B cell (primary cell): ENCODE results near the gene QRFP. TPM values are rescaled to one million over a fixed set of nuclear protein-coding genes. Genes with fewer than 3 reads are reported as not detected.

ENCODE experiments used
- ATAC-seq: fragments of 200-7000 bp; cut with Tn5 transposase; one replicate; pipeline ENCODE4 v1.10.0; 2021; ENCODE audit warnings: low read depth, mild to moderate bottlenecking, moderate number of reproducible peaks, moderate library complexity
- CTCF ChIA-PET: fragments of 350-600 bp; sonication (Branson Sonifier 250); formaldehyde crosslinking; loops from one replicate; lab custom pipeline; 2021; ENCODE audit warnings: antibody characterized with exemption, inconsistent platforms; lab: Charles Lee
- POLR2A ChIA-PET: fragments of 350-600 bp; sonication (Branson Sonifier 250); formaldehyde crosslinking; loops from one replicate; lab custom pipeline; 2021; ENCODE audit warnings: antibody characterized with exemption; lab: Charles Lee
- DNase-seq: peaks from one replicate; pipeline ENCODE4 v3.0.0; 2013
- H2AFZ ChIP-seq: 2 replicates; pipeline ENCODE4 v1.6.1; 2012; ENCODE audit warnings: mild to moderate bottlenecking, low read depth, low read length; ENCODE audit not compliant: insufficient read depth, poor library complexity, severe bottlenecking
- H3K27ac ChIP-seq, 2 donors: 1 replicate in 1 of 2; 2 replicates in 1 of 2; pipeline ENCODE4 v1.5.1; 2012 to 2013; ENCODE audit warnings: low read length in 2 of 2, mild to moderate bottlenecking in 2 of 2, moderate library complexity in 1 of 2
- H3K27me3 ChIP-seq, 4 experiments: fragments of 200-600 bp in 1 of 4; sonication (generic) in 1 of 4; replicated peaks in 1 of 4; 1 replicate in 2 of 4; 2 replicates in 2 of 4; pipeline versions ENCODE4 v1.6.1 to v1.7.0; 2013 to 2016; ENCODE audit warnings: low read length in 3 of 4, mild to moderate bottlenecking in 2 of 4, mixed read lengths in 1 of 4, moderate library complexity in 1 of 4; ENCODE audit not compliant: insufficient read depth in 4 of 4, control insufficient read depth in 3 of 4; ENCODE audit errors: control extremely low read depth in 1 of 4
- H3K36me3 ChIP-seq, 2 experiments: replicated peaks in 1 of 2; 1 replicate in 1 of 2; 2 replicates in 1 of 2; pipeline versions ENCODE4 v1.6.1 to v1.7.1; 2013; ENCODE audit warnings: low read length in 1 of 2; ENCODE audit not compliant: insufficient read depth in 2 of 2, control insufficient read depth in 1 of 2; ENCODE audit errors: control extremely low read depth in 1 of 2, extremely low read depth in 1 of 2
- H3K4me1 ChIP-seq, 2 donors: fragments of 200-600 bp in 1 of 2; sonication (generic) in 1 of 2; 1 replicate in 1 of 2; 2 replicates in 1 of 2; pipeline versions ENCODE4 v1.5.1 to v1.6.1; 2013 to 2017; ENCODE audit warnings: low read length in 2 of 2; ENCODE audit not compliant: control insufficient read depth in 2 of 2, insufficient read depth in 2 of 2
- H3K4me2 ChIP-seq: replicated peaks from 2 replicates; pipeline ENCODE3; 2012; ENCODE audit warnings: mild to moderate bottlenecking, low read depth, low read length; ENCODE audit not compliant: poor library complexity, severe bottlenecking
- H3K4me3 ChIP-seq, 5 experiments: fragments of 200-600 bp in 1 of 5; sonication (generic) in 1 of 5; 1 replicate in 3 of 5; 2 replicates in 2 of 5; pipeline versions ENCODE4 v1.5.1 to v1.7.0; 2011 to 2016; ENCODE audit warnings: low read length in 4 of 5, mild to moderate bottlenecking in 4 of 5, low read depth in 2 of 5, control low read depth in 1 of 5, moderate library complexity in 1 of 5; ENCODE audit not compliant: insufficient read depth in 1 of 5; ENCODE audit errors: control extremely low read depth in 1 of 5, extremely low read depth in 1 of 5
- H3K79me2 ChIP-seq: fragments of 200-600 bp; sonication (generic); one replicate; pipeline ENCODE4 v1.6.0; 2016; ENCODE audit warnings: low read length; ENCODE audit not compliant: control insufficient read depth, insufficient read depth
- H3K9ac ChIP-seq: fragments of 200-600 bp; sonication (generic); 2 replicates; pipeline ENCODE4 v1.6.1; 2017; ENCODE audit warnings: mild to moderate bottlenecking, low read length, moderate library complexity
- H3K9me3 ChIP-seq, 3 donors: one replicate each; pipeline versions ENCODE4 v1.6.1 to v1.7.1; 2013; ENCODE audit warnings: low read length in 2 of 3; ENCODE audit not compliant: control insufficient read depth in 2 of 3, insufficient read depth in 1 of 3; ENCODE audit errors: control extremely low read depth in 1 of 3
- H4K20me1 ChIP-seq: 2 replicates; pipeline ENCODE4 v1.6.0; 2012; ENCODE audit warnings: mild to moderate bottlenecking, low read length; ENCODE audit not compliant: insufficient read depth, control insufficient read depth, poor library complexity, severe bottlenecking
- H3K27ac Mint-ChIP-seq: one replicate; pipeline ENCODE4 v1.8.0; 2021; ENCODE audit warnings: mixed read lengths
- H3K27me3 Mint-ChIP-seq: one replicate; pipeline ENCODE4 v1.8.0; 2021; ENCODE audit warnings: mixed read lengths
- H3K4me1 Mint-ChIP-seq: one replicate; pipeline ENCODE4 v1.8.0; 2021; ENCODE audit warnings: mixed read lengths
- H3K4me3 Mint-ChIP-seq: one replicate; pipeline ENCODE4 v1.8.0; 2021; ENCODE audit warnings: mixed read lengths
- H3K9me3 Mint-ChIP-seq: one replicate; pipeline ENCODE4 v1.8.0; 2022; ENCODE audit warnings: mixed read lengths; ENCODE audit not compliant: insufficient read depth
- EZH2 ChIP-seq: IDR thresholded peaks from 2 replicates; pipeline ENCODE4 v1.6.1; 2012; ENCODE audit warnings: borderline replicate concordance, low read depth, mild to moderate bottlenecking, moderate library complexity, low read length; ENCODE audit not compliant: insufficient read depth, poor library complexity, severe bottlenecking
- WGBS: methylation state at CpG from one replicate; pipeline ENCODE4 v1.1.5; 2013; ENCODE audit warnings: missing lambda C conversion rate; ENCODE audit not compliant: insufficient coverage; 5-methylcytosine and 5-hydroxymethylcytosine counted together
- intact Hi-C: fragments of 100-400 bp; cut with micrococcal nuclease; formaldehyde crosslinking; loops from one replicate; pipeline ENCODE4 v1.10.0; 2022
- polyA plus RNA-seq: library from polyadenylated mRNA; depleted of rRNA; stranded (reverse); fragments of >200 nt; gene quantifications from 2 replicates; pipeline ENCODE4 v1.2.3, GENCODE V29; 2012
- total RNA-seq, 2 donors: library from RNA; stranded (reverse); fragments of 120-200 nt in 1 of 2; gene quantifications; 1 replicate in 1 of 2; 2 replicates in 1 of 2; pipeline versions ENCODE4 v1.2.3 to v1.2.4, GENCODE V29; 2013 to 2022
- TF ChIP-seq, protein P1 (sequence below): fragments of 200-600 bp; IDR thresholded peaks from one replicate; pipeline ENCODE4 v1.8.0; 2022; ENCODE audit warnings: antibody characterized with exemption, mild to moderate bottlenecking

Gene QRFP
- total and polyA plus RNA-seq, 2 donors (not counting 1 experiment from before 2014, with no cell fraction given), result 0.07 TPM; not detected in 1

DNA sequence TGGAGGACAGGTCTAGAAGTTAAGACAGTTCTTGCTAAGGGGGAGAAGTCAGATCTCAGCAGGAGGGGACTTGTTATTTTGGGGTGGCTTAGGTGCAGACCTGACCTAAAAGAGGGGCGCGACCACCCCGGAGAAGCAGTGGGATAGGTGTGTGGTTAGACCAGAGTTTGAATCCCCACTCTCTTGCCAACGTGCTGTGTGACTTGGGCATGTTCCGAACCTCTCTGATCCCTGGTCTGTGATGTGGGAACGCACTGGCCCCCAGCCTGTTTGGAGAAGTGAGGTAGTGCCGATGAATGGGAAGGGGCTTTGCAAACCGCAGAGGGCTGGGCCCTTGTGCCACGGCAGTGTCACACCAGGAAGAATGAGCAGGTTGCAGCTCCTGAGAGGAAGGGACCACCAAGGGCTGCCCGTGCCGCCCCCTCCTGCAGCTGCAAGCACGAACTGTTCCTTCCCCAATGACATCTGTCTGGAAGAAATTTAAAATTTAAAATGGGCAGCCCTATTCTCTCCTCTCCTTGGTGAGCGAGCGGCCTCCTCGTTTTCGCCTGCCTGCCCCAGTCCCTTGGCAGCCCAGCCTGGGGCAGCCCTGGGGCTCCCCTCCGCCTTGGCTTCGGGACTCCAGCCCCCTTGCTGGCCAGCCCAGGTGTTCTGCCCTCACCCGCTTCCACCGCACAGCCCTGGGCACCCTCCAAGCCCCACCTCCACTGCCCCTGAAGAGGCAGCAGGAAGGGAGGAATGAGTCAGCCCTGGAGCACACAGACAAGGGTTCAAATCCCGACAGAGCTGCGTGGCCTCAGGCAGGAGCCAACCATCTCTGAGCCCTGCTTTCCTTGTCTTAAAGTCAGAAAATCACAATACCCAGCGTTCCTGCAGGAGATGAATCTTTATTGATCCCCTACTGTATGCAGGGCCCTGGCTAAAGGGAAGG, 40.8 kb upstream of the QRFP start:
- Mint-ChIP-seq H3K4me1 (peaks cover 21% of the 10 kb centered on the region), H3K27me3 (peaks cover 57% of the 10 kb centered on the region), H3K9me3 (no peaks in the 10 kb centered on the region), H3K27ac (no peak overlapping the region), H3K4me3 (peak overlapping the region; percentile 41)
- DNase-seq (no peak), ATAC-seq (no peak)
- Histone ChIP-seq H3K36me3 (no peaks in the 10 kb centered on the region), H2AFZ (no peak overlapping the region), H3K9me3 (peaks cover 0 to under 1% (median 0%) of the 10 kb centered on the region in 3 donors), H3K4me3 (no peak overlapping the region), H3K27me3 (peaks cover 0 to 81% (median 42%) of the 10 kb centered on the region in 4 experiments), H3K27ac (no peak overlapping the region), H3K4me2 (peak overlapping the region; percentile 77), H3K9ac (no peak overlapping the region), H4K20me1 (no peaks in the 10 kb centered on the region), H3K79me2 (no peaks in the 10 kb centered on the region), H3K4me1 (peaks cover 19 to 32% of the 10 kb centered on the region in 2 donors)
- CTCF ChIA-PET, result interaction anchor here (1.1 to 1.2 kb wide), 2 partner anchors 68 to 109 kb away, joined by 3 read pairs; no protein-coding TSS in a partner anchor
- POLR2A ChIA-PET, result no interaction called here
- intact Hi-C loops, result no loop called here
- TF ChIP-seq, protein P1, sequence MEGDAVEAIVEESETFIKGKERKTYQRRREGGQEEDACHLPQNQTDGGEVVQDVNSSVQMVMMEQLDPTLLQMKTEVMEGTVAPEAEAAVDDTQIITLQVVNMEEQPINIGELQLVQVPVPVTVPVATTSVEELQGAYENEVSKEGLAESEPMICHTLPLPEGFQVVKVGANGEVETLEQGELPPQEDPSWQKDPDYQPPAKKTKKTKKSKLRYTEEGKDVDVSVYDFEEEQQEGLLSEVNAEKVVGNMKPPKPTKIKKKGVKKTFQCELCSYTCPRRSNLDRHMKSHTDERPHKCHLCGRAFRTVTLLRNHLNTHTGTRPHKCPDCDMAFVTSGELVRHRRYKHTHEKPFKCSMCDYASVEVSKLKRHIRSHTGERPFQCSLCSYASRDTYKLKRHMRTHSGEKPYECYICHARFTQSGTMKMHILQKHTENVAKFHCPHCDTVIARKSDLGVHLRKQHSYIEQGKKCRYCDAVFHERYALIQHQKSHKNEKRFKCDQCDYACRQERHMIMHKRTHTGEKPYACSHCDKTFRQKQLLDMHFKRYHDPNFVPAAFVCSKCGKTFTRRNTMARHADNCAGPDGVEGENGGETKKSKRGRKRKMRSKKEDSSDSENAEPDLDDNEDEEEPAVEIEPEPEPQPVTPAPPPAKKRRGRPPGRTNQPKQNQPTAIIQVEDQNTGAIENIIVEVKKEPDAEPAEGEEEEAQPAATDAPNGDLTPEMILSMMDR, result no peak
- no peak for TF ChIP-seq EZH2
- WGBS, result 65% methylated on average over 22 of the region's 23 CpGs
